GM10266 (cell line): ENCODE results near the gene USP17L26.
"Not testable (repeated sequence)": the region's sequence is repeated elsewhere in the genome, so short reads cannot be mapped to it uniquely, and the experiment has no call there.

Source experiments
- DNase-seq: peaks from one replicate; pipeline ENCODE4 v3.0.0; 2012; ENCODE audit errors: extremely low spot score
- CTCF ChIP-seq: IDR thresholded peaks from 2 replicates; pipeline ENCODE4 v1.5.1; 2012; ENCODE audit warnings: mild to moderate bottlenecking, low read depth; ENCODE audit not compliant: control insufficient read depth, insufficient read depth; ENCODE audit errors: missing control alignments

Gene USP17L26

GRCh38 chr4:9334358-9334757 lies at the start of gene USP17L26:
Gene USP17L26, plus strand, starts transcription at chr4:9334658. Its CDS starts 0 bp downstream, at chr4:9334658.
- DNase-seq = not testable (repeated sequence)

GRCh38 chr4:9324191-9324590 lies 10.3 kb upstream of the USP17L26 start:
- DNase-seq = not testable (repeated sequence)

- not testable (repeated sequence) for DNase-seq
Observed at GRCh38 chr4:9324865-9325264, 9.6 kb upstream of the USP17L26 start, which contains the start of gene USP17L24. Gene USP17L24, plus strand, starts transcription at chr4:9325165. Its CDS starts 0 bp downstream, at chr4:9325165.

GRCh38 chr4:9329611-9330010 lies 4.8 kb upstream of the USP17L26 start, which contains the start of gene USP17L25:
Gene USP17L25, plus strand, starts transcription at chr4:9329911. Its CDS starts 0 bp downstream, at chr4:9329911.
- DNase-seq = not testable (repeated sequence)

GRCh38 chr4:9339103-9339502 lies 4.6 kb downstream of the USP17L26 start, which contains the start of gene USP17L5:
Gene USP17L5, plus strand, starts transcription at chr4:9339403. Its CDS starts 0 bp downstream, at chr4:9339403.
- DNase-seq = not testable (repeated sequence)

- DNase-seq = not testable (repeated sequence)
Observed at GRCh38 chr4:9343848-9344247, 9.4 kb downstream of the USP17L26 start, which contains the start of gene USP17L27. Gene USP17L27, plus strand, starts transcription at chr4:9344148. Its CDS starts 0 bp downstream, at chr4:9344148.

GRCh38 chr4:9348593-9348992 lies 14.1 kb downstream of the USP17L26 start, which contains the start of gene USP17L28:
Gene USP17L28, plus strand, starts transcription at chr4:9348893. Its CDS starts 0 bp downstream, at chr4:9348893.
- not testable (repeated sequence) for DNase-seq

- DNase-seq = not testable (repeated sequence)
Observed at GRCh38 chr4:9350866-9351265, 16.4 kb downstream of the USP17L26 start.

- not testable (repeated sequence) for DNase-seq
Observed at GRCh38 chr4:9353338-9353737, 18.9 kb downstream of the USP17L26 start, which contains the start of gene USP17L29. Gene USP17L29, plus strand, starts transcription at chr4:9353638. Its CDS starts 0 bp downstream, at chr4:9353638.

- not testable (repeated sequence) for DNase-seq
Observed at GRCh38 chr4:9362829-9363228, 28.4 kb downstream of the USP17L26 start, which contains the start of gene USP17L30. Gene USP17L30, plus strand, starts transcription at chr4:9363129. Its CDS starts 0 bp downstream, at chr4:9363129.

GRCh38 chr4:9379881-9380280 lies 45.4 kb downstream of the USP17L26 start:
- DNase-seq = not testable (repeated sequence)

- DNase-seq = not testable (repeated sequence)
- peak; percentile 39 for TF ChIP-seq CTCF
Observed at GRCh38 chr4:9381012-9381534, 46.6 kb downstream of the USP17L26 start.

- TF ChIP-seq CTCF = no peak
- DNase-seq = no peak
Observed at GRCh38 chr4:9384126-9384525, 49.7 kb downstream of the USP17L26 start.
